A549 (cell line): ENCODE results near the gene ZNF205. TPM values are rescaled to one million over a fixed set of nuclear protein-coding genes. Genes with fewer than 3 reads are reported as not detected.

ENCODE experiments used
- ATAC-seq, 2 experiments: fragments of 200-7000 bp in 1 of 2; fragments of >200 bp in 1 of 2; cut with Nextera tagmentation in 1 of 2; cut with Tn5 transposase in 1 of 2; 3 replicates each; pipeline versions ENCODE4 v1.8.0 to v1.9.1; 2018 to 2020; ENCODE audit warnings: mild to moderate bottlenecking in 1 of 2, moderate library complexity in 1 of 2
- CTCF ChIA-PET: fragments of 300-600 bp; sonication (Branson Sonifier 250); formaldehyde crosslinking; extraction: SDS; loops from one replicate; lab custom pipeline; 2021; ENCODE audit warnings: antibody characterized with exemption, inconsistent platforms; lab: Yijun Ruan, JAX
- POLR2A ChIA-PET: fragments of 350-600 bp; formaldehyde crosslinking; extraction: SDS; loops from one replicate; lab custom pipeline; 2021; ENCODE audit warnings: antibody characterized with exemption, inconsistent platforms; lab: Yijun Ruan, JAX
- DNase-seq, 2 experiments: peaks; one replicate each; pipeline versions ENCODE4 v3.0.0 to v3.0.0-alpha.2; 2011 to 2016; ENCODE audit warnings: low read depth in 1 of 2, low spot score in 1 of 2
- FAIRE-seq: peaks from 2 replicates; lab custom pipeline; 2011; peaks lifted over from hg19 to GRCh38; lab: Jason Lieb, UNC
- H3K27ac ChIP-seq, 2 experiments: fragments of >200 bp; sonication (Bioruptor Twin); formaldehyde crosslinking; 3 replicates each; pipeline ENCODE4 v1.5.1; 2016 to 2017
- H3K4me1 ChIP-seq: fragments of >200 bp; sonication (Bioruptor Twin); formaldehyde crosslinking; 3 replicates; pipeline ENCODE4 v1.6.1; 2016
- H3K4me2 ChIP-seq: fragments of >200 bp; sonication (Bioruptor Twin); formaldehyde crosslinking; 3 replicates; pipeline ENCODE4 v1.6.1; 2016
- H3K4me3 ChIP-seq: fragments of >200 bp; sonication (Bioruptor Twin); formaldehyde crosslinking; 3 replicates; pipeline ENCODE4 v1.5.1; 2016
- H3K9me3 ChIP-seq: fragments of >200 bp; sonication (Bioruptor Twin); formaldehyde crosslinking; 3 replicates; pipeline ENCODE4 v1.6.1; 2016
- CEBPB ChIP-seq, 2 experiments: fragments of >200 bp in 1 of 2; sonication (Bioruptor Twin) in 1 of 2; formaldehyde crosslinking in 1 of 2; IDR thresholded peaks; 2 replicates each; pipeline ENCODE4 v1.6.1; 2012 to 2016
- EHF ChIP-seq: fragments of 250-450 bp; sonication (Bioruptor Pico); IDR thresholded peaks from 2 replicates; pipeline ENCODE4 v1.5.0; 2020; ENCODE audit warnings: mild to moderate bottlenecking
- ELK1 ChIP-seq: fragments of 150-350 bp; IDR thresholded peaks from 2 replicates; pipeline ENCODE4 v1.6.1; 2014; ENCODE audit warnings: low read depth, mild to moderate bottlenecking, low read length
- EP300 ChIP-seq, 2 experiments: fragments of >200 bp; sonication (Bioruptor Twin); formaldehyde crosslinking; IDR thresholded peaks; 2 replicates in 1 of 2; 3 replicates in 1 of 2; pipeline ENCODE4 v1.6.1; 2016 to 2017
- ESRRA ChIP-seq: fragments of 150-350 bp; IDR thresholded peaks from 2 replicates; pipeline ENCODE4 v1.6.1; 2014; ENCODE audit warnings: mild to moderate bottlenecking, low read length, borderline replicate concordance
- FOSB ChIP-seq: fragments of 250-450 bp; sonication (Bioruptor Pico); IDR thresholded peaks from 2 replicates; pipeline ENCODE4 v1.5.0; 2020; ENCODE audit warnings: mild to moderate bottlenecking, moderate library complexity
- FOXS1 ChIP-seq: fragments of 250-450 bp; sonication (Bioruptor Pico); IDR thresholded peaks from 2 replicates; pipeline ENCODE4 v1.5.0; 2020; ENCODE audit warnings: mild to moderate bottlenecking, moderate library complexity
- GATA3 ChIP-seq: IDR thresholded peaks from 2 replicates; pipeline ENCODE4 v1.6.1; 2012; ENCODE audit warnings: borderline replicate concordance
- HDAC2 ChIP-seq: fragments of 200-600 bp; sonication (generic); IDR thresholded peaks from 2 replicates; pipeline ENCODE4 v1.6.1; 2016
- HES2 ChIP-seq: fragments of >200 bp; sonication (Bioruptor Twin); formaldehyde crosslinking; IDR thresholded peaks from 2 replicates; pipeline ENCODE4 v1.6.1; 2016
- HEYL ChIP-seq: fragments of 250-450 bp; sonication (Bioruptor Pico); IDR thresholded peaks from 2 replicates; pipeline ENCODE4 v1.8.0; 2021; ENCODE audit warnings: mild to moderate bottlenecking, moderate library complexity
- HOXA7 ChIP-seq: fragments of 250-450 bp; sonication (Bioruptor Pico); IDR thresholded peaks from 2 replicates; pipeline ENCODE4 v1.5.0; 2020; ENCODE audit warnings: mild to moderate bottlenecking, moderate library complexity
- KDM1A ChIP-seq: fragments of 200-600 bp; sonication (generic); IDR thresholded peaks from 2 replicates; pipeline ENCODE4 v1.6.1; 2016; ENCODE audit warnings: low read depth, mild to moderate bottlenecking
- MYC ChIP-seq: IDR thresholded peaks from 2 replicates; pipeline ENCODE4 v1.6.1; 2012; ENCODE audit warnings: mild to moderate bottlenecking, inconsistent platforms, low read length, improper control_type of control experiment, borderline replicate concordance
- PHF8 ChIP-seq: fragments of 200-600 bp; sonication (generic); IDR thresholded peaks from 2 replicates; pipeline ENCODE4 v1.6.1; 2016; ENCODE audit warnings: low read depth, mild to moderate bottlenecking, antibody characterized with exemption, moderate library complexity, borderline replicate concordance
- POLR2A ChIP-seq: IDR thresholded peaks from 2 replicates; pipeline ENCODE4 v1.6.1; 2012; ENCODE audit warnings: mild to moderate bottlenecking, low read length
- REST ChIP-seq: fragments of 200-600 bp; sonication (generic); IDR thresholded peaks from 2 replicates; pipeline ENCODE4 v1.6.1; 2016; ENCODE audit warnings: antibody characterized with exemption, mild to moderate bottlenecking, moderate library complexity
- RNF2 ChIP-seq: fragments of 200-600 bp; sonication (generic); IDR thresholded peaks from 2 replicates; pipeline ENCODE4 v1.6.1; 2016; ENCODE audit warnings: low read depth, mild to moderate bottlenecking, antibody characterized with exemption, moderate library complexity, borderline replicate concordance
- SMC3 ChIP-seq: fragments of >200 bp; sonication (Bioruptor Twin); formaldehyde crosslinking; IDR thresholded peaks from 3 replicates; pipeline ENCODE4 v1.6.1; 2018; ENCODE audit warnings: inconsistent platforms
- TP53 ChIP-seq: fragments of 250-450 bp; sonication (Bioruptor Pico); IDR thresholded peaks from 2 replicates; pipeline ENCODE4 v1.5.0; 2021; ENCODE audit warnings: mild to moderate bottlenecking, moderate library complexity
- ZSCAN20 ChIP-seq: fragments of 250-450 bp; sonication (Bioruptor Pico); IDR thresholded peaks from 2 replicates; pipeline ENCODE4 v1.8.0; 2022; ENCODE audit warnings: mild to moderate bottlenecking, moderate library complexity
- WGBS: methylation state at CpG from one replicate; pipeline ENCODE4 v1.1.6; 2017; ENCODE audit errors: missing lambda C conversion rate; 5-methylcytosine and 5-hydroxymethylcytosine counted together
- polyA plus RNA-seq, 4 experiments: library from polyadenylated mRNA; depleted of rRNA in 3 of 4; stranded (reverse); fragments of >200 nt; fragmentation: RNase III in 1 of 4; extraction: RNeasy Plus Mini Kit Qiagen cat#74134 plus additional on column Dnase treatment in 1 of 4; gene quantifications; 2 replicates in 3 of 4; 3 replicates in 1 of 4; pipeline ENCODE4 v1.2.3, GENCODE V29; 2011 to 2017
- TF ChIP-seq, protein P1 (sequence below): IDR thresholded peaks from 2 replicates; pipeline ENCODE4 v1.6.1; 2012; ENCODE audit warnings: low read depth, borderline replicate concordance
- TF ChIP-seq, protein P2 (sequence below): IDR thresholded peaks from 2 replicates; pipeline ENCODE4 v1.6.1; 2012

Gene ZNF205
- polyA plus RNA-seq, 2 of the 4 experiments (the other 2 are of a cell fraction) = 4.3 to 9.6 TPM

DNA sequence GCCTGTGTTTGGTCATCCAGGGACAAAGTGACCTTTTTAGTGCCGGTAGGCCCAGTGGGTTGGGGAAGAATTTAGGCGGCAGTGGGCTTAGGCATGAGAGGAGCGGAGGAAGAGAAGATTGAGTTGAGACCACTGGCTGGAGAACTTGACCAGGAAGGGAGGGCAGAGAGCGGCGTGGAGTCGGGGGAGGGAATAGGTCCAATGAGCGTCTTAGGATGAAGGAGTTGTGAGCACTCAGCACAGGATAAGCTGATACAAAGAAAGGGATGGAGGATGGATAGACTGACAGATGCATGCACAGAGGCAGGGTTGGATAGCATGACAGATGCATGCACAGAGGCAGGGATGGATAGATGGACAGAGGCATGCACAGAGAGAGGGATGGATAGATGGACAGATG is 38.9 kb upstream of the ZNF205 start:
- DNase-seq (no peak), FAIRE-seq (no peak)
- H3K9me3 ChIP-seq = no peaks in the 10 kb centered on the region
- POLR2A ChIA-PET = no interaction called here
- no peak overlapping the region for H3K4me3 ChIP-seq
- WGBS = 66% methylated on average over 7 of the region's 7 CpGs
- no peaks in the 10 kb centered on the region for H3K4me1 ChIP-seq
- TF ChIP-seq ELK1 (no peak), KDM1A (no peak), PHF8 (no peak), RNF2 (no peak), EP300 (IDR thresholded peaks at IDR 0.05) (no peak), CEBPB (IDR thresholded peaks at IDR 0.05) (no peak), HDAC2 (no peak), TP53 (CRISPR knock-in tag) (no peak), EHF (CRISPR knock-in tag) (no peak), ESRRA (no peak), HES2 (no peak), ZSCAN20 (no peak), HEYL (CRISPR knock-in tag) (no peak), GATA3 (no peak), FOXS1 (CRISPR knock-in tag) (no peak), FOSB (no peak), MYC (no peak), REST (no peak), SMC3 (no peak)
- TF ChIP-seq, protein P1, sequence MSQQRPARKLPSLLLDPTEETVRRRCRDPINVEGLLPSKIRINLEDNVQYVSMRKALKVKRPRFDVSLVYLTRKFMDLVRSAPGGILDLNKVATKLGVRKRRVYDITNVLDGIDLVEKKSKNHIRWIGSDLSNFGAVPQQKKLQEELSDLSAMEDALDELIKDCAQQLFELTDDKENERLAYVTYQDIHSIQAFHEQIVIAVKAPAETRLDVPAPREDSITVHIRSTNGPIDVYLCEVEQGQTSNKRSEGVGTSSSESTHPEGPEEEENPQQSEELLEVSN = no peak
- TF ChIP-seq, all 56 proteins: peak for 0
- Histone ChIP-seq H3K4me2 (no peak overlapping the region), H3K27ac (no peak overlapping the region)
- ATAC-seq = no peak; a peak in 1 of 6 replicates
- CTCF ChIA-PET = no interaction called here

DNA sequence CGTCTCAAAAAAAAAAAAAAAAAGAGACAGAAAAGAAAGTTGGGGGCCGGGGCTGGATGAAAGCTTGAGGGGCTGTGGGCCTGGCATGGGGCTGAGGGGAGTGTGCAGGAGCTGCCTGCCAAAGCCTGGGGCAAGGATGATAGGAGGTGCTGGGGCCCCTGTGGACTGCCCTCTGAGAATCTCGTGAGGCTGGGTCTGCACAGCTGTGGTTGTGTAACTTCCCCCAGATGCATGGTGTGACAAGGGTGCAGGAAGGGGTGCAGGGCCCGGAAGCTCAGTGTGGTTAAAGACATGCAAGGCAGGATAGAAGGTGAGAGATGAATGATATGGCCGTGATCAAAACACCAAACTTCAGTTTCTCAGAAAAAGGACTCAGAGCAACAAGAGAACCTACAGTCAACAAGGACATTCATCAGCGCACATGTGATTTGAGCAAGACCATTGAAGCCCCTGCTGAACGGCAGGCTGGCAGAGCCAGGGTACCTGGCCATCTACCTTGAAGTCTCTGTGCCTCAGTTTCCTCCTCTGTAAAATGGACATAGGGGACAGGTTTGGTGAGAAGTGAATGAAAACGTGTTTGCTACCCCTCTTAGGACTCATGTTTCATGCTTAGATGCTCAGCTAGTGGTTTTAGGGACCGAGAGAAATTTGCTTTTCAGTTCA is 37.4 kb upstream of the ZNF205 start:
- H3K27ac ChIP-seq = no peak overlapping the region
- H3K4me1 ChIP-seq = no peaks in the 10 kb centered on the region
- no peak for FAIRE-seq
- no peak for ATAC-seq
- CTCF ChIA-PET = interaction anchor here (1.1 to 4.0 kb wide), 2 partner anchors 16 to 44 kb away, joined by 3 to 29 read pairs; no protein-coding TSS in a partner anchor
- TF ChIP-seq HOXA7 (CRISPR knock-in tag) (no peak), POLR2A (no peak)
- TF ChIP-seq, protein P2, sequence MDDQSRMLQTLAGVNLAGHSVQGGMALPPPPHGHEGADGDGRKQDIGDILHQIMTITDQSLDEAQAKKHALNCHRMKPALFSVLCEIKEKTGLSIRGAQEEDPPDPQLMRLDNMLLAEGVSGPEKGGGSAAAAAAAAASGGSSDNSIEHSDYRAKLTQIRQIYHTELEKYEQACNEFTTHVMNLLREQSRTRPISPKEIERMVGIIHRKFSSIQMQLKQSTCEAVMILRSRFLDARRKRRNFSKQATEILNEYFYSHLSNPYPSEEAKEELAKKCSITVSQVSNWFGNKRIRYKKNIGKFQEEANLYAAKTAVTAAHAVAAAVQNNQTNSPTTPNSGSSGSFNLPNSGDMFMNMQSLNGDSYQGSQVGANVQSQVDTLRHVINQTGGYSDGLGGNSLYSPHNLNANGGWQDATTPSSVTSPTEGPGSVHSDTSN = no peak
- TF ChIP-seq, all 56 proteins: peak for 0
- Histone ChIP-seq H3K4me2 (no peak overlapping the region), H3K9me3 (no peaks in the 10 kb centered on the region), H3K4me3 (no peak overlapping the region)
- DNase-seq = no peak
- WGBS = 36% methylated on average over 9 of the region's 9 CpGs
- POLR2A ChIA-PET = no interaction called here
